Lower leg skin (tissue), 4 donors: Measurements from ENCODE around the gene ZNF891. TPM values are rescaled to one million over a fixed set of nuclear protein-coding genes. Genes with fewer than 3 reads are reported as not detected.

ENCODE experiments used
- DNase-seq, 2 donors: peaks; one replicate each; pipeline ENCODE4 v3.0.0-alpha.2; 2019; ENCODE audit warnings: low spot score in 2 of 2
- H3K4me3 ChIP-seq: fragments of 200-600 bp; sonication (generic); 2 replicates; pipeline ENCODE4 v1.5.1; 2017; ENCODE audit warnings: mild to moderate bottlenecking, low read depth; ENCODE audit not compliant: poor library complexity, severe bottlenecking
- POLR2A ChIP-seq, 2 donors: fragments of 450-650 bp; IDR thresholded peaks; one replicate each; pipeline ENCODE4 v1.6.1; 2016 to 2017; ENCODE audit warnings: antibody characterized with exemption in 2 of 2, mild to moderate bottlenecking in 1 of 2, moderate library complexity in 1 of 2
- WGBS, 2 donors: methylation state at CpG; one replicate each; pipeline ENCODE4 v1.1.5; 2018; 5-methylcytosine and 5-hydroxymethylcytosine counted together
- intact Hi-C: fragments of 100-400 bp; cut with DNase I; formaldehyde crosslinking; loops from one replicate; pipeline ENCODE4 v1.15.0; 2023; ENCODE audit warnings: low total_unique reads
- total RNA-seq, 4 donors: library from RNA; depleted of rRNA; stranded (reverse); fragments of >200 nt; gene quantifications; one replicate each; pipeline ENCODE4 v1.1.0, GENCODE V29; 2016
- TF ChIP-seq, protein P1 (sequence below), 3 donors: fragments of 450-650 bp; IDR thresholded peaks; one replicate each; pipeline ENCODE4 v1.5.1; 2016; ENCODE audit warnings: antibody characterized with exemption in 3 of 3, mild to moderate bottlenecking in 3 of 3, moderate library complexity in 2 of 3

Gene ZNF891
- total RNA-seq, 4 donors from 2014 or later: 1.0 to 1.6 (median 1.4) TPM

GRCh38 chr12:133120385-133121191 lies 9.5 kb downstream of the ZNF891 start:
- DNase-seq: no peak
- 95% methylated on average over 3 of the region's 3 CpGs for WGBS, 2 donors
- H3K4me3 ChIP-seq: no peak overlapping the region
- intact Hi-C loops: no loop called here
- TF ChIP-seq POLR2A (IDR thresholded peaks at IDR 0.05): no peak
- TF ChIP-seq, protein P1, sequence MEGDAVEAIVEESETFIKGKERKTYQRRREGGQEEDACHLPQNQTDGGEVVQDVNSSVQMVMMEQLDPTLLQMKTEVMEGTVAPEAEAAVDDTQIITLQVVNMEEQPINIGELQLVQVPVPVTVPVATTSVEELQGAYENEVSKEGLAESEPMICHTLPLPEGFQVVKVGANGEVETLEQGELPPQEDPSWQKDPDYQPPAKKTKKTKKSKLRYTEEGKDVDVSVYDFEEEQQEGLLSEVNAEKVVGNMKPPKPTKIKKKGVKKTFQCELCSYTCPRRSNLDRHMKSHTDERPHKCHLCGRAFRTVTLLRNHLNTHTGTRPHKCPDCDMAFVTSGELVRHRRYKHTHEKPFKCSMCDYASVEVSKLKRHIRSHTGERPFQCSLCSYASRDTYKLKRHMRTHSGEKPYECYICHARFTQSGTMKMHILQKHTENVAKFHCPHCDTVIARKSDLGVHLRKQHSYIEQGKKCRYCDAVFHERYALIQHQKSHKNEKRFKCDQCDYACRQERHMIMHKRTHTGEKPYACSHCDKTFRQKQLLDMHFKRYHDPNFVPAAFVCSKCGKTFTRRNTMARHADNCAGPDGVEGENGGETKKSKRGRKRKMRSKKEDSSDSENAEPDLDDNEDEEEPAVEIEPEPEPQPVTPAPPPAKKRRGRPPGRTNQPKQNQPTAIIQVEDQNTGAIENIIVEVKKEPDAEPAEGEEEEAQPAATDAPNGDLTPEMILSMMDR (IDR thresholded peaks at IDR 0.05): no peak

GRCh38 chr12:133108150-133108549 lies 21.9 kb downstream of the ZNF891 start:
- TF ChIP-seq POLR2A (IDR thresholded peaks at IDR 0.05): no peak
- TF ChIP-seq, protein P1 (IDR thresholded peaks at IDR 0.05): no peak
- DNase-seq: no peak
- no peak overlapping the region for H3K4me3 ChIP-seq
- WGBS, 2 donors: 97 to 100% methylated on average over 2 of the region's 2 CpGs
- intact Hi-C loops: no loop called here

- no peak for TF ChIP-seq POLR2A (IDR thresholded peaks at IDR 0.05)
- TF ChIP-seq, protein P1 (IDR thresholded peaks at IDR 0.05): no peak
- no peak for DNase-seq
- WGBS, 2 donors: 95% methylated on average over 1 of the region's 1 CpG
- H3K4me3 ChIP-seq: no peak overlapping the region
- intact Hi-C loops: no loop called here
These were observed 23.0 kb downstream of the ZNF891 start for GRCh38 chr12:133107121-133107520.

DNA sequence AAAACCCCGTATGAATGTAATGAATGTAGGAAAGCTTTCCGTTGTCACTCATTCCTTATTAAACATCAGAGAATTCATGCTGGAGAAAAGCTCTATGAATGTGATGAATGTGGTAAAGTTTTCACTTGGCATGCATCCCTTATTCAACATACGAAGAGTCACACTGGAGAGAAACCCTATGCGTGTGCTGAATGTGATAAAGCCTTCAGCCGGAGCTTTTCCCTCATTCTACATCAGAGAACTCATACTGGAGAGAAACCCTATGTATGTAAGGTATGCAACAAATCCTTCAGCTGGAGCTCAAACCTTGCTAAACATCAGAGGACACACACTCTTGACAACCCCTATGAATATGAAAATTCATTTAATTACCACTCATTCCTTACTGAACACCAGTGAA lies 23.8 kb downstream of the ZNF891 start:
- TF ChIP-seq POLR2A (IDR thresholded peaks at IDR 0.05): no peak
- TF ChIP-seq, protein P1 (IDR thresholded peaks at IDR 0.05): no peak
- no peak overlapping the region for H3K4me3 ChIP-seq
- no peak for DNase-seq
- intact Hi-C loops: no loop called here
- WGBS, 2 donors: 98 to 99% methylated on average over 5 of the region's 5 CpGs

DNA sequence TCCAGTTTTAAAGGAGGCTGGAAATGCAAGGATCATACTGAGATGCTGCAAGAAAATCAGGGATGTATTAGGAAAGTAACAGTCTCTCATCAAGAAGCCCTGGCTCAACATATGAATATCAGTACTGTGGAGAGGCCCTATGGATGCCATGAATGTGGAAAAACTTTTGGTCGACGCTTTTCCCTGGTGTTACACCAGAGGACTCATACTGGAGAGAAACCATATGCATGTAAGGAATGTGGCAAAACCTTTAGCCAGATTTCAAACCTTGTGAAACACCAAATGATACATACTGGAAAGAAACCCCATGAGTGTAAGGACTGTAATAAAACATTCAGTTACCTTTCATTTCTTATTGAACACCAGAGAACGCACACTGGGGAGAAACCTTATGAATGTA lies 24.5 kb downstream of the ZNF891 start:
- DNase-seq: no peak
- H3K4me3 ChIP-seq: no peak overlapping the region
- 97 to 100% methylated on average over 3 of the region's 3 CpGs for WGBS, 2 donors
- intact Hi-C loops: no loop called here
- TF ChIP-seq, protein P1 (IDR thresholded peaks at IDR 0.05): no peak
- no peak for TF ChIP-seq POLR2A (IDR thresholded peaks at IDR 0.05)

- intact Hi-C loops: no loop called here
- H3K4me3 ChIP-seq: no peak overlapping the region
- no peak for TF ChIP-seq POLR2A (IDR thresholded peaks at IDR 0.05)
- TF ChIP-seq, protein P1 (IDR thresholded peaks at IDR 0.05): no peak
- no peak for DNase-seq
- 98 to 100% methylated on average over 6 of the region's 6 CpGs for WGBS, 2 donors
These were observed 46.7 kb downstream of the ZNF891 start for GRCh38 chr12:133083345-133083744.
